Heart left ventricle (tissue), 13 donors: ENCODE data around the gene PARD3B.

Experiments
- POLR2A ChIP-seq, 2 donors: fragments of 450-650 bp; IDR thresholded peaks; one replicate each; pipeline ENCODE4 v1.6.1; 2017; ENCODE audit warnings: antibody characterized with exemption in 2 of 2, mild to moderate bottlenecking in 2 of 2, moderate library complexity in 2 of 2
- TF ChIP-seq, protein P1 (sequence below), 12 donors: fragments of 200-600 bp; sonication (generic) in 4 of 12; IDR thresholded peaks; one replicate each; pipeline versions ENCODE4 v1.5.0 to v1.8.0; 2018 to 2022; ENCODE audit warnings: antibody characterized with exemption in 12 of 12, mild to moderate bottlenecking in 5 of 12
- donor health status: ischemic (EF 13 %, LVEDD 7.1; RV severe dilation, severe dysfunction).
- donor health status: DM: no; HTN: yes; CAD: no.
- donor health status: DM: no; HTN: no; CAD: no.
- donor health status: ischemic (EF 25% LVEDD 6.9; RV normal size, moderate dysfunction).
- donor health status: ischemic (EF 25% LVEDD 5.7; RV mildly dilated, moderate dysfunction).
- donor health status: ischemic (EF 35%, LVEDD 5.7; RV mildly dilated, moderate dysfunction).
- donor health status: nonischemic (EF 11% LVEDD 7.7; RV severe dilation, severe dysfunction).
- donor health status: DM: yes; HTN: yes; CAD: no.
- donor health status: PGD.
- donor health status: ischemic (EF 29% LVEDD 5.4; RV normal size, mild dysfunction).
- donor health status: nonischemic (EF 23%, LVEDD 6.1; RV moderate dilation, normal function).

GRCh38 chr2:204515416-204515815 is 29.9 kb upstream of the PARD3B start:
- no peak for TF ChIP-seq POLR2A (IDR thresholded peaks at IDR 0.05)
- TF ChIP-seq, protein P1, sequence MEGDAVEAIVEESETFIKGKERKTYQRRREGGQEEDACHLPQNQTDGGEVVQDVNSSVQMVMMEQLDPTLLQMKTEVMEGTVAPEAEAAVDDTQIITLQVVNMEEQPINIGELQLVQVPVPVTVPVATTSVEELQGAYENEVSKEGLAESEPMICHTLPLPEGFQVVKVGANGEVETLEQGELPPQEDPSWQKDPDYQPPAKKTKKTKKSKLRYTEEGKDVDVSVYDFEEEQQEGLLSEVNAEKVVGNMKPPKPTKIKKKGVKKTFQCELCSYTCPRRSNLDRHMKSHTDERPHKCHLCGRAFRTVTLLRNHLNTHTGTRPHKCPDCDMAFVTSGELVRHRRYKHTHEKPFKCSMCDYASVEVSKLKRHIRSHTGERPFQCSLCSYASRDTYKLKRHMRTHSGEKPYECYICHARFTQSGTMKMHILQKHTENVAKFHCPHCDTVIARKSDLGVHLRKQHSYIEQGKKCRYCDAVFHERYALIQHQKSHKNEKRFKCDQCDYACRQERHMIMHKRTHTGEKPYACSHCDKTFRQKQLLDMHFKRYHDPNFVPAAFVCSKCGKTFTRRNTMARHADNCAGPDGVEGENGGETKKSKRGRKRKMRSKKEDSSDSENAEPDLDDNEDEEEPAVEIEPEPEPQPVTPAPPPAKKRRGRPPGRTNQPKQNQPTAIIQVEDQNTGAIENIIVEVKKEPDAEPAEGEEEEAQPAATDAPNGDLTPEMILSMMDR (IDR thresholded peaks at IDR 0.05): no peak
